Measurements from ENCODE around the gene ZBTB17. TPM values are rescaled to one million over a fixed set of nuclear protein-coding genes. Genes with fewer than 3 reads are reported as not detected.

Gene ZBTB17
- polyA plus RNA-seq, 2 donors: 27.8 to 41.7 TPM

DNA sequence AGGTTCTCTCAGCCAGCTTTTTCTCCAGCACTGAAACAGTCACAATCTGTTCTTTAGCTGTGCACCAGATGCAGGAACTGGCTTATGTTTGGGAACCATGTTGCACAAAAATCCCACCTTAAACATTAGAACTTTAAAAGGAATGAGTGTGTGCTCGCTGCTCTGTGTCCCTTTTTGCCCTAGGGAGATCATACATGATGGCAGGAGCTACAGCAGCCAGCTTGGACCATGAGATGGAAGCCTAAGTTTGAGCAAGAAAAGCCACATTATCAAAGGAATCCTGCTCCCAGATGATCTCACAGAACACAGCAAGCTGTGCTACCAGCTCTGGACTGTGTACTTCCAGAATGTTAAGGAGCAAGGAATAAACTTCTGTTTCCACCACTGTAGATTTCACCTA is 3.5 kb downstream of the ZBTB17 start:
- Histone ChIP-seq H3K27me3 (ENCODE audit: control insufficient read depth in 1 of 2, insufficient read depth in 2 of 2, low read length in 2 of 2) (no peaks in the 10 kb centered on the region), H3K4me1 (ENCODE audit: control insufficient read depth in 2 of 2, insufficient read depth in 2 of 2, low read length in 1 of 2) (no peaks in the 10 kb centered on the region), H3K36me3 (ENCODE audit: control insufficient read depth in 2 of 2, insufficient read depth in 2 of 2, low read length in 1 of 2) (peaks cover 0 to 18% of the 10 kb centered on the region in 2 donors), H3K27ac (ENCODE audit: low read depth in 2 of 2, low read length in 1 of 2) (no peak overlapping the region), H3K9me3 (ENCODE audit: control insufficient read depth in 2 of 2, insufficient read depth in 1 of 2, low read depth in 1 of 2, low read length in 1 of 2) (no peaks in the 10 kb centered on the region), H3K4me3 (ENCODE audit: low read depth in 1 of 2, low read length in 2 of 2) (no peak overlapping the region)
- WGBS, 2 donors: 93 to 96% methylated on average over 1 of the region's 1 CpG

DNA sequence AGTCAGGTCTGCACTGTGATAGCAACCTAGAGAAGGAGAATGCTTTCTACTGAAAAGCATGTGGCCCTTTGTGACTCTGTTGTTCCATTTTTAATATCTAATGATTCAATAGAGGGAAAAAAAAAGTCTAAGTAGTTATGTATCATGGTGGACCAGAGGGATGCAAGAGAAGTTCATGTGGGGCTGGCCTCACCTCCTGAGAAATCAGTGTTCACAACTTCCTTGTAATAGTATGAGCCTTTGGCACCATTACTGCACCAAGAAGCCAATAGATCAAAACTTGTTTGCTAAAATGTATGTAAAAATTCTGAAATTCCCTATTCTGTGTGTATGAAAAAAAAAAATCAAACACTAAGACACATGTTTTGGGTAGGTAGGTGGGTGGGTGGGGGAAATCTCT is 5.0 kb downstream of the ZBTB17 start:
- no peak overlapping the region for H3K27ac ChIP-seq (ENCODE audit: low read depth in 2 of 2, low read length in 1 of 2)
- no peaks in the 10 kb centered on the region for H3K27me3 ChIP-seq (ENCODE audit: control insufficient read depth in 1 of 2, insufficient read depth in 2 of 2, low read length in 2 of 2)
- no peak overlapping the region for H3K4me3 ChIP-seq (ENCODE audit: low read depth in 1 of 2, low read length in 2 of 2)
- H3K9me3 ChIP-seq (ENCODE audit: control insufficient read depth in 2 of 2, insufficient read depth in 1 of 2, low read depth in 1 of 2, low read length in 1 of 2): no peaks in the 10 kb centered on the region
- peaks cover 0 to 18% of the 10 kb centered on the region in 2 donors for H3K36me3 ChIP-seq (ENCODE audit: control insufficient read depth in 2 of 2, insufficient read depth in 2 of 2, low read length in 1 of 2)
- peaks cover 0 to 4% of the 10 kb centered on the region in 2 donors for H3K4me1 ChIP-seq (ENCODE audit: control insufficient read depth in 2 of 2, insufficient read depth in 2 of 2, low read length in 1 of 2)

DNA sequence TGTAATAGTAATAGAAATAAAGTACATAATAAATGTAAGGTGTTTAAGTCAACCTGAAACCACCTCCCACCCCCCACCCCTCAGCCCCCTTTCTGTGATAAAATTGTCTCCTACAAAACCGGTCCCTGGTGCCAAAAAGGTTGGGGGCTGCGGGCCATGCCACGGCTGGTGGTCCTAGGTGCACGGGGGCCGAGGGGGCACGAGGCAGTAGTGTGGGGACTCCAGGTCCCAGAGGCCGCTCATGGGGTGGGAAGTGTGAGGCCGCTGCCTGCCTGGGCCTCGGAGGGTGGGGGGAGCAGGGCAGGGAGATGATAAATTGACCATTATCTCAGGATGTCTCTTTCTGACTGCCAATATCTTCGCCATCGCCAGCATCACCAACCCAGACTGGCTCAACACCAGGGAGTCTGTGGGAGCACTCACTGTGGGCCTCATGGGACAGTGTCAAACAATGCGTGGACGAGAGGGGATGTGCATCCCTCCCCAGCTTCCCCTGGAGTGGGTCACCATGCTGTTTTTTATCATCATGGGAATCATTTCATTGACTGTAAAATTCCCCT is 6.5 kb downstream of the ZBTB17 start:
- no peak overlapping the region for H3K4me3 ChIP-seq (ENCODE audit: low read depth in 1 of 2, low read length in 2 of 2)
- 97 to 98% methylated on average over 13 of the region's 13 CpGs for WGBS, 2 donors
- H3K36me3 ChIP-seq (ENCODE audit: control insufficient read depth in 2 of 2, insufficient read depth in 2 of 2, low read length in 1 of 2): peaks cover 0 to 18% of the 10 kb centered on the region in 2 donors
- H3K4me1 ChIP-seq (ENCODE audit: control insufficient read depth in 2 of 2, insufficient read depth in 2 of 2, low read length in 1 of 2): peaks cover 0 to 6% of the 10 kb centered on the region in 2 donors
- H3K27me3 ChIP-seq (ENCODE audit: control insufficient read depth in 1 of 2, insufficient read depth in 2 of 2, low read length in 2 of 2): no peaks in the 10 kb centered on the region
- H3K27ac ChIP-seq (ENCODE audit: low read depth in 2 of 2, low read length in 1 of 2): no peak overlapping the region
- no peaks in the 10 kb centered on the region for H3K9me3 ChIP-seq (ENCODE audit: control insufficient read depth in 2 of 2, insufficient read depth in 1 of 2, low read depth in 1 of 2, low read length in 1 of 2)

- Histone ChIP-seq H3K27ac (ENCODE audit: low read depth in 2 of 2, low read length in 1 of 2) (no peak overlapping the region), H3K4me3 (ENCODE audit: low read depth in 1 of 2, low read length in 2 of 2) (no peak overlapping the region), H3K9me3 (ENCODE audit: control insufficient read depth in 2 of 2, insufficient read depth in 1 of 2, low read depth in 1 of 2, low read length in 1 of 2) (no peaks in the 10 kb centered on the region), H3K4me1 (ENCODE audit: control insufficient read depth in 2 of 2, insufficient read depth in 2 of 2, low read length in 1 of 2) (peaks cover 0 to 6% of the 10 kb centered on the region in 2 donors), H3K36me3 (ENCODE audit: control insufficient read depth in 2 of 2, insufficient read depth in 2 of 2, low read length in 1 of 2) (peaks cover 0 to 18% of the 10 kb centered on the region in 2 donors), H3K27me3 (ENCODE audit: control insufficient read depth in 1 of 2, insufficient read depth in 2 of 2, low read length in 2 of 2) (no peaks in the 10 kb centered on the region)
- 90 to 92% methylated on average over 5 of the region's 5 CpGs for WGBS, 2 donors
Observed at GRCh38 chr1:15968172-15968571, 7.7 kb downstream of the ZBTB17 start.

DNA sequence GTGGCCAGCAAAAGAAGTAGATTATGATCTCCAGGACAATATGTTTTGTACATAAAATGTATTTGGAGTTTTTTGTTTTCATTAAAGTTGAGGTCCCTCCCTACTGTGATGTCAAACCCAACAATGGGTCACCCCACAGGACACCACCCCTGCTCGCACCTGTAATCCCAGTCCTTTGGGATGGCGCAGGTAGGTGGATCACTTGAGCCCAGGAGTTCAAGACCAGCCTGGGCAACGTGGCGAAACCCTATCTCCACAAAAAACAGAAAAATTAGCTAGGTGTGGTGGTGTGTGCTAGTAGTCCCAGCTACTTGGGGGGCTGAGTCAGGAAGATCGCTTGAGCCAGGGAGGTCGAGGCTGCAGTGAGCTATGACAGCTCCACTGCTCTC is 9.0 kb downstream of the ZBTB17 start:
- peaks cover 0 to 6% of the 10 kb centered on the region in 2 donors for H3K4me1 ChIP-seq (ENCODE audit: control insufficient read depth in 2 of 2, insufficient read depth in 2 of 2, low read length in 1 of 2)

GRCh38 chr1:15966081-15966955 is 9.6 kb downstream of the ZBTB17 start:
- Histone ChIP-seq H3K4me3 (ENCODE audit: low read depth in 1 of 2, low read length in 2 of 2) (no peak overlapping the region), H3K4me1 (ENCODE audit: control insufficient read depth in 2 of 2, insufficient read depth in 2 of 2, low read length in 1 of 2) (peaks cover 0 to 6% of the 10 kb centered on the region in 2 donors), H3K9me3 (ENCODE audit: control insufficient read depth in 2 of 2, insufficient read depth in 1 of 2, low read depth in 1 of 2, low read length in 1 of 2) (no peaks in the 10 kb centered on the region), H3K36me3 (ENCODE audit: control insufficient read depth in 2 of 2, insufficient read depth in 2 of 2, low read length in 1 of 2) (peaks cover 0 to 9% of the 10 kb centered on the region in 2 donors), H3K27ac (ENCODE audit: low read depth in 2 of 2, low read length in 1 of 2) (peak overlapping the region; percentile 53 to 64), H3K27me3 (ENCODE audit: control insufficient read depth in 1 of 2, insufficient read depth in 2 of 2, low read length in 2 of 2) (no peaks in the 10 kb centered on the region)
- WGBS, 2 donors: 45 to 53% methylated on average over 18 of the region's 18 CpGs

More for the DNA sequence above, 9.0 kb downstream of the ZBTB17 start:
- no peaks in the 10 kb centered on the region for H3K9me3 ChIP-seq (ENCODE audit: control insufficient read depth in 2 of 2, insufficient read depth in 1 of 2, low read depth in 1 of 2, low read length in 1 of 2)
- peaks cover 0 to 11% of the 10 kb centered on the region in 2 donors for H3K36me3 ChIP-seq (ENCODE audit: control insufficient read depth in 2 of 2, insufficient read depth in 2 of 2, low read length in 1 of 2)
- H3K27me3 ChIP-seq (ENCODE audit: control insufficient read depth in 1 of 2, insufficient read depth in 2 of 2, low read length in 2 of 2): no peaks in the 10 kb centered on the region
- WGBS, 2 donors: 95% methylated on average over 6 of the region's 6 CpGs
- H3K4me3 ChIP-seq (ENCODE audit: low read depth in 1 of 2, low read length in 2 of 2): no peak overlapping the region
- H3K27ac ChIP-seq (ENCODE audit: low read depth in 2 of 2, low read length in 1 of 2): no peak overlapping the region

DNA sequence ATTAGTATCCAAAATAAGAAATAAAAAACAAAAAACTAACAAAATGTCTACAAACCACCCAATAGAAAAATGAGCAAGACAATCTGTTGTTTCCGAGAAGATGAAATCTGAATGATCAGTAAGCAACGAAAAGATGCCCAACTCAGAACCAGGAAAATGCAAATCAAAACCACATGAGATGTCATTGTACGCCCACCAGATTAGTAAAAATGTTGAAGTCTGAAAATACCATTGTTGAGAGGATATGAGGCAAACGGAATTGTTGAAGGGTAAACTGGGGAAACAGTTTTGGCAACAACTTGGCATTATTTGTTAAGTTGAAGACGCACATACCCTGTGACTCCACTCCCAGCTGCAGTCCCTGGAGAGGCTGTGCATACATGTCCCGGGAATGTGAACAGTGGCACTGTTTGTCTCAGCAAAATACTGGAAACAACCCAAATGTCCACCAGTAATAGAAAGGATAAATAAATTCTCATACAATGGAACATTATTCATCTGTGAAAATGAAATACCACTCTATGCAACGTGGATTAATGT is 10.6 kb downstream of the ZBTB17 start:
- Histone ChIP-seq H3K36me3 (ENCODE audit: control insufficient read depth in 2 of 2, insufficient read depth in 2 of 2, low read length in 1 of 2) (peaks cover 0 to 9% of the 10 kb centered on the region in 2 donors), H3K4me3 (ENCODE audit: low read depth in 1 of 2, low read length in 2 of 2) (no peak overlapping the region), H3K27me3 (ENCODE audit: control insufficient read depth in 1 of 2, insufficient read depth in 2 of 2, low read length in 2 of 2) (no peaks in the 10 kb centered on the region), H3K9me3 (ENCODE audit: control insufficient read depth in 2 of 2, insufficient read depth in 1 of 2, low read depth in 1 of 2, low read length in 1 of 2) (no peaks in the 10 kb centered on the region), H3K27ac (ENCODE audit: low read depth in 2 of 2, low read length in 1 of 2) (no peak overlapping the region), H3K4me1 (ENCODE audit: control insufficient read depth in 2 of 2, insufficient read depth in 2 of 2, low read length in 1 of 2) (peaks cover 0 to 6% of the 10 kb centered on the region in 2 donors)
- WGBS, 2 donors: 42 to 51% methylated on average over 7 of the region's 7 CpGs

- Histone ChIP-seq H3K4me3 (ENCODE audit: low read depth in 1 of 2, low read length in 2 of 2) (no peak overlapping the region), H3K27ac (ENCODE audit: low read depth in 2 of 2, low read length in 1 of 2) (no peak overlapping the region), H3K27me3 (ENCODE audit: control insufficient read depth in 1 of 2, insufficient read depth in 2 of 2, low read length in 2 of 2) (no peaks in the 10 kb centered on the region), H3K4me1 (ENCODE audit: control insufficient read depth in 2 of 2, insufficient read depth in 2 of 2, low read length in 1 of 2) (peaks cover 0 to 6% of the 10 kb centered on the region in 2 donors), H3K36me3 (ENCODE audit: control insufficient read depth in 2 of 2, insufficient read depth in 2 of 2, low read length in 1 of 2) (peaks cover 0 to 4% of the 10 kb centered on the region in 2 donors), H3K9me3 (ENCODE audit: control insufficient read depth in 2 of 2, insufficient read depth in 1 of 2, low read depth in 1 of 2, low read length in 1 of 2) (no peaks in the 10 kb centered on the region)
- WGBS, 2 donors: 73 to 78% methylated on average over 10 of the region's 10 CpGs
Observed at GRCh38 chr1:15963968-15964648, 11.8 kb downstream of the ZBTB17 start.

DNA sequence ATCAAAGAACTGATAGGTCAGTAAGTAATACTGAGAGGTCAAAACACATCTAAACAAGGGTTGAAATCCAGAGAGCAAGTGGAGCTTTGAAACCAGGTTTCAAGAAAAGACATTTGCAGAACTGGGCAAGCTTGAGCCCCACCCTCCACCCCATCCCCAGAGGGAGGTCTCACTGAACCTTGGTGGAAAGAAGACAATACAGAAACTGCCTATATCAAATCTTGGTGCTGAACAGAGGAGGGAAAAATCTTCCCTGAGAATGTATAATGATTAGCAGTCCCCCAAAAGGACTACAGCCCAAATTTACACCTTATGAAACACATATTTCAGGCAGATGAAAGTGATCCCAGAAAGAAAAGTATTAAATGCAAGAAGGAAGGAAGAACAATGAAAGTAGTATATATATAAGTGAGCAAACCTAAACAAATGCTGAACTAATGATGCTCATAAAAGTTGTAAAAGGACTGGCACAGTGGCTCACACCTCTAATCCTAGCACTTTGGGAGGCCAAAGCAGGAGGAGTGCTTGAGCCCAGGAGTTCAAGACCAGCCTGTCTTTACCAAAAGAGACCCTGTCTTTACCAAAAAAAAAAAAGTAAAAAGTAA is 12.4 kb downstream of the ZBTB17 start:
- Histone ChIP-seq H3K27ac (ENCODE audit: low read depth in 2 of 2, low read length in 1 of 2) (no peak overlapping the region), H3K4me1 (ENCODE audit: control insufficient read depth in 2 of 2, insufficient read depth in 2 of 2, low read length in 1 of 2) (peaks cover under 1 to 6% of the 10 kb centered on the region in 2 donors)

More for the DNA sequence above, 12.4 kb downstream of the ZBTB17 start:
- Histone ChIP-seq H3K9me3 (ENCODE audit: control insufficient read depth in 2 of 2, insufficient read depth in 1 of 2, low read depth in 1 of 2, low read length in 1 of 2) (no peaks in the 10 kb centered on the region), H3K4me3 (ENCODE audit: low read depth in 1 of 2, low read length in 2 of 2) (no peak overlapping the region), H3K27me3 (ENCODE audit: control insufficient read depth in 1 of 2, insufficient read depth in 2 of 2, low read length in 2 of 2) (no peaks in the 10 kb centered on the region), H3K36me3 (ENCODE audit: control insufficient read depth in 2 of 2, insufficient read depth in 2 of 2, low read length in 1 of 2) (no peaks in the 10 kb centered on the region)

All from esophagus (tissue), 2 donors.